HL-60 (cell line): ENCODE results near the gene SLC32A1.

Source experiments
- GABPA ChIP-seq: IDR thresholded peaks from 2 replicates; pipeline ENCODE4 v1.6.1; 2012; ENCODE audit warnings: low read depth
- POLR2AphosphoS5 ChIP-seq: IDR thresholded peaks from 2 replicates; pipeline ENCODE4 v1.6.1; 2012; ENCODE audit warnings: low read depth
- SPI1 ChIP-seq: IDR thresholded peaks from 2 replicates; pipeline ENCODE4 v1.6.1; 2012; ENCODE audit warnings: low read depth, mild to moderate bottlenecking, borderline replicate concordance
- TF ChIP-seq, protein P1 (sequence below): IDR thresholded peaks from one replicate; pipeline ENCODE4 v1.5.1; 2011; ENCODE audit warnings: low read length, control low read depth, inconsistent platforms; ENCODE audit not compliant: insufficient read depth
- TF ChIP-seq, protein P2 (sequence below): IDR thresholded peaks from 2 replicates; pipeline ENCODE4 v1.6.1; 2012; ENCODE audit warnings: low read depth; ENCODE audit not compliant: insufficient replicate concordance

DNA sequence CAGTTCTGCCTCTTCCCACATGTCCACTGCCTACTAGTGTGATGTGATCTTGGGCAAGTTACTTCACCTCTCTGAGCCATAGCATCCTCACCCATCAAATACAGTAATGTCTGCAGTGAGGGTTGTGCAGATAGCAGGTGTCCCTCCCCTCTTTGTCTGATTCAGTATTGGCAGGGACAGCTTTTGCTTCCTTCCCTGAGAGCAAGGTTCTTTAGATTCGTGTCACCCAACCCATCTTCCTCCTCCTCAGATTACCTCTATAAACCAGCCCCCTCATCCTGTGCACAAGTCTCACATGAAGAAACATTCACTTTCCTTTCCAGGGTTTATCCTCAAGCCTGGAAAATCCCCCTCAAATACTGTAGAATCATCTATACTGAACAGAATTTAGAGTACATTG lies 39.3 kb downstream of the SLC32A1 start:
- TF ChIP-seq, protein P1, sequence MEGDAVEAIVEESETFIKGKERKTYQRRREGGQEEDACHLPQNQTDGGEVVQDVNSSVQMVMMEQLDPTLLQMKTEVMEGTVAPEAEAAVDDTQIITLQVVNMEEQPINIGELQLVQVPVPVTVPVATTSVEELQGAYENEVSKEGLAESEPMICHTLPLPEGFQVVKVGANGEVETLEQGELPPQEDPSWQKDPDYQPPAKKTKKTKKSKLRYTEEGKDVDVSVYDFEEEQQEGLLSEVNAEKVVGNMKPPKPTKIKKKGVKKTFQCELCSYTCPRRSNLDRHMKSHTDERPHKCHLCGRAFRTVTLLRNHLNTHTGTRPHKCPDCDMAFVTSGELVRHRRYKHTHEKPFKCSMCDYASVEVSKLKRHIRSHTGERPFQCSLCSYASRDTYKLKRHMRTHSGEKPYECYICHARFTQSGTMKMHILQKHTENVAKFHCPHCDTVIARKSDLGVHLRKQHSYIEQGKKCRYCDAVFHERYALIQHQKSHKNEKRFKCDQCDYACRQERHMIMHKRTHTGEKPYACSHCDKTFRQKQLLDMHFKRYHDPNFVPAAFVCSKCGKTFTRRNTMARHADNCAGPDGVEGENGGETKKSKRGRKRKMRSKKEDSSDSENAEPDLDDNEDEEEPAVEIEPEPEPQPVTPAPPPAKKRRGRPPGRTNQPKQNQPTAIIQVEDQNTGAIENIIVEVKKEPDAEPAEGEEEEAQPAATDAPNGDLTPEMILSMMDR: no peak
- TF ChIP-seq GABPA (no peak), SPI1 (no peak), POLR2AphosphoS5 (no peak)
- TF ChIP-seq, protein P2, sequence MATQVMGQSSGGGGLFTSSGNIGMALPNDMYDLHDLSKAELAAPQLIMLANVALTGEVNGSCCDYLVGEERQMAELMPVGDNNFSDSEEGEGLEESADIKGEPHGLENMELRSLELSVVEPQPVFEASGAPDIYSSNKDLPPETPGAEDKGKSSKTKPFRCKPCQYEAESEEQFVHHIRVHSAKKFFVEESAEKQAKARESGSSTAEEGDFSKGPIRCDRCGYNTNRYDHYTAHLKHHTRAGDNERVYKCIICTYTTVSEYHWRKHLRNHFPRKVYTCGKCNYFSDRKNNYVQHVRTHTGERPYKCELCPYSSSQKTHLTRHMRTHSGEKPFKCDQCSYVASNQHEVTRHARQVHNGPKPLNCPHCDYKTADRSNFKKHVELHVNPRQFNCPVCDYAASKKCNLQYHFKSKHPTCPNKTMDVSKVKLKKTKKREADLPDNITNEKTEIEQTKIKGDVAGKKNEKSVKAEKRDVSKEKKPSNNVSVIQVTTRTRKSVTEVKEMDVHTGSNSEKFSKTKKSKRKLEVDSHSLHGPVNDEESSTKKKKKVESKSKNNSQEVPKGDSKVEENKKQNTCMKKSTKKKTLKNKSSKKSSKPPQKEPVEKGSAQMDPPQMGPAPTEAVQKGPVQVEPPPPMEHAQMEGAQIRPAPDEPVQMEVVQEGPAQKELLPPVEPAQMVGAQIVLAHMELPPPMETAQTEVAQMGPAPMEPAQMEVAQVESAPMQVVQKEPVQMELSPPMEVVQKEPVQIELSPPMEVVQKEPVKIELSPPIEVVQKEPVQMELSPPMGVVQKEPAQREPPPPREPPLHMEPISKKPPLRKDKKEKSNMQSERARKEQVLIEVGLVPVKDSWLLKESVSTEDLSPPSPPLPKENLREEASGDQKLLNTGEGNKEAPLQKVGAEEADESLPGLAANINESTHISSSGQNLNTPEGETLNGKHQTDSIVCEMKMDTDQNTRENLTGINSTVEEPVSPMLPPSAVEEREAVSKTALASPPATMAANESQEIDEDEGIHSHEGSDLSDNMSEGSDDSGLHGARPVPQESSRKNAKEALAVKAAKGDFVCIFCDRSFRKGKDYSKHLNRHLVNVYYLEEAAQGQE: no peak
